OCI-LY1 (cell line): ENCODE data around the gene BATF.

Experiments used
- H2AFZ ChIP-seq: fragments of 200-600 bp; sonication (generic), shearing (Covaris generic); 2 replicates; pipeline ENCODE4 v1.6.0; 2014; ENCODE audit warnings: antibody characterized with exemption, mild to moderate bottlenecking, low read length
- H3F3A ChIP-seq: fragments of 200-600 bp; sonication (generic), shearing (Covaris generic); 2 replicates; pipeline ENCODE4 v1.6.0; 2014; ENCODE audit warnings: mild to moderate bottlenecking, antibody characterized with exemption, low read length, moderate library complexity; ENCODE audit not compliant: insufficient read depth
- H3K27ac ChIP-seq: fragments of 200-600 bp; sonication (generic); 2 replicates; pipeline ENCODE4 v1.5.1; 2014; ENCODE audit warnings: low read length, mixed run types, mild to moderate bottlenecking, low read depth; ENCODE audit not compliant: poor library complexity, severe bottlenecking
- H3K27me3 ChIP-seq: fragments of 200-600 bp; sonication (generic); 2 replicates; pipeline ENCODE4 v1.6.0; 2014; ENCODE audit warnings: antibody characterized with exemption, mild to moderate bottlenecking, low read length, moderate library complexity; ENCODE audit not compliant: insufficient read depth
- H3K36me3 ChIP-seq: fragments of 200-600 bp; sonication (generic); 2 replicates; pipeline ENCODE4 v1.6.1; 2014; ENCODE audit warnings: mild to moderate bottlenecking, antibody characterized with exemption, low read length, moderate library complexity, mixed read lengths; ENCODE audit not compliant: insufficient read depth
- H3K4me1 ChIP-seq: fragments of 200-600 bp; sonication (generic); 2 replicates; pipeline ENCODE4 v1.5.1; 2014; ENCODE audit warnings: mild to moderate bottlenecking, low read length, moderate library complexity; ENCODE audit not compliant: insufficient read depth, severe bottlenecking
- H3K4me2 ChIP-seq: fragments of 200-600 bp; sonication (generic), shearing (Covaris generic); 2 replicates; pipeline ENCODE4 v1.6.1; 2014; ENCODE audit warnings: low read length
- H3K4me3 ChIP-seq: fragments of 200-600 bp; sonication (generic); 2 replicates; pipeline ENCODE4 v1.5.1; 2014; ENCODE audit warnings: low read length, low read depth, mild to moderate bottlenecking, mixed read lengths; ENCODE audit not compliant: poor library complexity, severe bottlenecking
- H3K79me2 ChIP-seq: fragments of 200-600 bp; shearing (Covaris generic); 2 replicates; pipeline ENCODE4 v1.6.1; 2016; ENCODE audit warnings: mixed run types, low read length, mixed read lengths; ENCODE audit not compliant: insufficient read depth
- H3K9ac ChIP-seq: fragments of 200-600 bp; sonication (generic), shearing (Covaris generic); 2 replicates; pipeline ENCODE4 v1.6.1; 2014; ENCODE audit warnings: mild to moderate bottlenecking, low read length, mixed read lengths
- H3K9me2 ChIP-seq: fragments of 200-600 bp; sonication (generic), shearing (Covaris generic); 2 replicates; pipeline ENCODE4 v1.6.1; 2014; ENCODE audit warnings: low read depth, mild to moderate bottlenecking, low read length, mixed read lengths
- H3K9me3 ChIP-seq: fragments of 200-600 bp; shearing (Covaris generic); 2 replicates; pipeline ENCODE4 v1.6.1; 2014; ENCODE audit warnings: low read length, mixed read lengths
- H4K20me1 ChIP-seq: fragments of 200-600 bp; sonication (generic), shearing (Covaris generic); 2 replicates; pipeline ENCODE4 v1.6.0; 2016; ENCODE audit warnings: mild to moderate bottlenecking, low read length; ENCODE audit not compliant: insufficient read depth
- EZH2 ChIP-seq: fragments of 200-600 bp; sonication (generic), shearing (Covaris generic); IDR thresholded peaks from 2 replicates; pipeline ENCODE4 v1.8.0; 2017; ENCODE audit warnings: borderline replicate concordance, mixed run types, mild to moderate bottlenecking, antibody characterized with exemption, low read length, moderate library complexity, mixed read lengths
- TF ChIP-seq, protein P1 (sequence below): fragments of 200-600 bp; sonication (generic), shearing (Covaris generic); IDR thresholded peaks from 2 replicates; pipeline ENCODE4 v1.5.1; 2017; ENCODE audit warnings: mild to moderate bottlenecking, antibody characterized with exemption, low read length, moderate library complexity, mixed read lengths

The BATF gene

DNA sequence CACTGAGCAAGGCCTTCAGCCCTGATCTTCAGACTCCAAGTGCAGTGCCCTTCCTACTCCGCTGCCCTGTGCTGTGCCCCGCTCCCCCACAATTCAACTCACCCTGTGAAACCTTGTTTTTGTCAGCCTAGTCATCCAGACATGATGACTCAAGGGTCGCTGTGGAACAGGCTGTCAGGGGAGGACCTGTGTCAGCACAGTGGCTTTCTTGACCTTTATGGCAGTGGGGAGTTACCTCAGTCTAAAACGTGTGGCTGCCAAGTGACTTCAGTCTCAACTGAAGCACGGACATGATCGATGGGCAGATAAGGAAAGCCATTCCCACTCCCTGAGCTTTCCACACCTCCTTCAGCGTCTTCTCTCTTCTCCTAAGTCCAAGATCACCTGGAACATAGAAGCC is 39.8 kb downstream of the BATF start:
- Histone ChIP-seq H3K9me2 (no peaks in the 10 kb centered on the region), H3K79me2 (no peaks in the 10 kb centered on the region), H3F3A (no peaks in the 10 kb centered on the region), H4K20me1 (no peaks in the 10 kb centered on the region), H3K4me2 (no peak overlapping the region), H3K4me3 (no peak overlapping the region), H3K4me1 (no peaks in the 10 kb centered on the region), H3K27ac (no peak overlapping the region), H3K36me3 (no peaks in the 10 kb centered on the region), H3K9me3 (no peaks in the 10 kb centered on the region), H3K9ac (no peak overlapping the region), H2AFZ (no peak overlapping the region), H3K27me3 (no peaks in the 10 kb centered on the region)
- TF ChIP-seq, protein P1, sequence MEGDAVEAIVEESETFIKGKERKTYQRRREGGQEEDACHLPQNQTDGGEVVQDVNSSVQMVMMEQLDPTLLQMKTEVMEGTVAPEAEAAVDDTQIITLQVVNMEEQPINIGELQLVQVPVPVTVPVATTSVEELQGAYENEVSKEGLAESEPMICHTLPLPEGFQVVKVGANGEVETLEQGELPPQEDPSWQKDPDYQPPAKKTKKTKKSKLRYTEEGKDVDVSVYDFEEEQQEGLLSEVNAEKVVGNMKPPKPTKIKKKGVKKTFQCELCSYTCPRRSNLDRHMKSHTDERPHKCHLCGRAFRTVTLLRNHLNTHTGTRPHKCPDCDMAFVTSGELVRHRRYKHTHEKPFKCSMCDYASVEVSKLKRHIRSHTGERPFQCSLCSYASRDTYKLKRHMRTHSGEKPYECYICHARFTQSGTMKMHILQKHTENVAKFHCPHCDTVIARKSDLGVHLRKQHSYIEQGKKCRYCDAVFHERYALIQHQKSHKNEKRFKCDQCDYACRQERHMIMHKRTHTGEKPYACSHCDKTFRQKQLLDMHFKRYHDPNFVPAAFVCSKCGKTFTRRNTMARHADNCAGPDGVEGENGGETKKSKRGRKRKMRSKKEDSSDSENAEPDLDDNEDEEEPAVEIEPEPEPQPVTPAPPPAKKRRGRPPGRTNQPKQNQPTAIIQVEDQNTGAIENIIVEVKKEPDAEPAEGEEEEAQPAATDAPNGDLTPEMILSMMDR: no peak
- TF ChIP-seq EZH2: no peak

DNA sequence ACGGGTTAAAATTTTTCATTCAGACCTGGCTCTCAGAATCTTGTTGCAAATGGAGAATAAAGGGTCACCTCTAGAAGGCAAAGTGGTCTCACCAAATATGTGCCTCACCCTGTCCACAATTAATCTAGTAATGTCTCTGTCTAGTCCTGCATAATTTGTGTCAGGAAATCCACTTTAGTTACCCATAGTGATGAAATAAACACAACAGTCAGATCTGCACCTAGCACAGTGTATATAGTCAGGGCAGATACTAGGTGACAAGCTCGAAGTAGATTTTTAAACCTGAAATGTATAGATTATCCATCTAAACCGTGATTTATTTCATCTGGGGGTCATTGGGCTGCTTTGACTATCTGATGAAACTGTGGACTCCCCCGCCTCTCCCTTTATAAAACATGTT is 40.2 kb downstream of the BATF start:
- Histone ChIP-seq H3K36me3 (no peaks in the 10 kb centered on the region), H3K9me2 (no peaks in the 10 kb centered on the region), H4K20me1 (no peaks in the 10 kb centered on the region), H3K4me3 (no peak overlapping the region), H3K4me1 (no peaks in the 10 kb centered on the region), H3F3A (no peaks in the 10 kb centered on the region), H3K27ac (no peak overlapping the region), H3K9me3 (no peaks in the 10 kb centered on the region), H2AFZ (no peak overlapping the region), H3K4me2 (no peak overlapping the region), H3K9ac (no peak overlapping the region), H3K27me3 (no peaks in the 10 kb centered on the region), H3K79me2 (no peaks in the 10 kb centered on the region)
- TF ChIP-seq, protein P1: no peak
- no peak for TF ChIP-seq EZH2

DNA sequence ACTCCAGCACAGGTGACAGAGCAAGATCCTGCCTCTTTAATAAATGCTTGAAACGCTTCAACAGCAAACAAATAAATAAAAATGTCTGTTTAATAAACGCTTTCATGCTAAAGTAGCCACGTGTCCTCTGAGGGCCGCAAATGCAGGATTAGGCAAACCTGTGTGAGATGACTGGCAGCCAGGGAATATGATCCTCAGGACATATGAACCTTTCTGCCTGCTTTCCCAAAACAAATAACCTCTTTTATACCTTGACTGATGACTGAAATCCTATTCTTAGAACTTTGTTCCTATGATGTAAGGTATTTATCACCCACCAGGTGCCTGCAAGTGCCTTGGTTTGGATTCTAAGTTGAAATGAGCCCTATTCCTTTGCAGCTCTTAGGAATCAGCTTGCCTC is 41.7 kb downstream of the BATF start:
- Histone ChIP-seq H3K9ac (no peak overlapping the region), H3F3A (no peaks in the 10 kb centered on the region), H3K79me2 (no peaks in the 10 kb centered on the region), H2AFZ (no peak overlapping the region), H3K9me3 (no peaks in the 10 kb centered on the region), H3K4me2 (no peak overlapping the region), H3K27me3 (0 out of 2 replicates have a peak, but pooled peaks cover 4% of the 10 kb centered on the region), H3K27ac (no peak overlapping the region), H3K4me3 (no peak overlapping the region), H3K36me3 (no peaks in the 10 kb centered on the region), H4K20me1 (no peaks in the 10 kb centered on the region), H3K9me2 (no peaks in the 10 kb centered on the region), H3K4me1 (no peaks in the 10 kb centered on the region)
- TF ChIP-seq, protein P1: no peak
- no peak for TF ChIP-seq EZH2
